ENCODE data around the gene GNAT1. TPM values are rescaled to one million over a fixed set of nuclear protein-coding genes. Genes with fewer than 3 reads are reported as not detected.
A peak's percentile ranks its signal among the peaks of the same experiment; 100 is the strongest.

Gene GNAT1
- total RNA-seq, 1 experiment from 2014 or later, result not detected

GRCh38 chr3:50233176-50233575 is 41.8 kb downstream of the GNAT1 start:
- TF ChIP-seq CTCF (IDR thresholded peaks at IDR 0.05; ENCODE audit: unreplicated experiment), result no peak
- no peak for DNase-seq (ENCODE audit: unreplicated experiment)
- Mint-ChIP-seq H3K4me1 (ENCODE audit: insufficient read depth, unreplicated experiment) (peaks cover 32% of the 10 kb centered on the region), H3K27me3 (ENCODE audit: insufficient read depth, unreplicated experiment) (no peaks in the 10 kb centered on the region), H3K36me3 (ENCODE audit: insufficient read depth, unreplicated experiment) (peaks cover 6% of the 10 kb centered on the region), H3K4me3 (ENCODE audit: unreplicated experiment) (peak overlapping the region; percentile 21), H3K9me3 (ENCODE audit: unreplicated experiment) (no peaks in the 10 kb centered on the region), H3K27ac (ENCODE audit: low read depth, unreplicated experiment) (peak overlapping the region; percentile 20)
- no TSS peak for BruUV-seq (replicated peaks)
- ChIA-PET CTCF (interaction anchor here (0.7 to 2.1 kb wide), 4 partner anchors 11 to 66 kb away, joined by 3 to 16 read pairs (median 4); partner anchors contain the start of genes HYAL3 and NAA80), POLR2A (interaction anchor here (1.4 to 1.8 kb wide), 2 partner anchors 13 to 59 kb away, joined by 4 to 5 read pairs; partner anchors contain the start of gene IFRD2)
- intact Hi-C loops (cut with micrococcal nuclease), result no loop called here

GRCh38 chr3:50235716-50236483 is 44.5 kb downstream of the GNAT1 start, which contains the start of gene GNAI2:
TSS of gene GNAI2 (plus strand) at chr3:50236204. CDS start at chr3:50236336, 132 bp downstream.
- intact Hi-C loops (cut with micrococcal nuclease), result loop anchor here (1.0 kb wide), 1 partner anchor 10 kb away; no protein-coding TSS in a partner anchor
- BruUV-seq (replicated peaks), result no TSS peak
- H3K9me3 Mint-ChIP-seq (ENCODE audit: unreplicated experiment), result no peaks in the 10 kb centered on the region
- DNase-seq (ENCODE audit: unreplicated experiment), result peak; percentile 99
- H3K27ac Mint-ChIP-seq (ENCODE audit: low read depth, unreplicated experiment), result peak within 1 kb of the TSS; percentile 83
- ChIA-PET POLR2A (interaction anchor here (0.6 to 4.8 kb wide), 28 partner anchors 9 to 1388 kb away, joined by 3 to 102 read pairs (median 4); partner anchors contain the start of genes GMPPB, HYAL3, IFRD2 and NAA80), CTCF (interaction anchor here (0.6 to 4.3 kb wide), 6 partner anchors 8 to 38 kb away, joined by 3 to 36 read pairs (median 6); no protein-coding TSS in a partner anchor)
- no peaks in the 10 kb centered on the region for H3K27me3 Mint-ChIP-seq (ENCODE audit: insufficient read depth, unreplicated experiment)
- TF ChIP-seq CTCF (IDR thresholded peaks at IDR 0.05; ENCODE audit: unreplicated experiment), result no peak
- peak within 1 kb of the TSS; percentile 98 for H3K4me3 Mint-ChIP-seq (ENCODE audit: unreplicated experiment)
- peaks cover 46% of the 10 kb centered on the region for H3K4me1 Mint-ChIP-seq (ENCODE audit: insufficient read depth, unreplicated experiment)
- peaks cover 19% of the 10 kb centered on the region for H3K36me3 Mint-ChIP-seq (ENCODE audit: insufficient read depth, unreplicated experiment)

GRCh38 chr3:50236484-50237132 is 45.2 kb downstream of the GNAT1 start:
- ChIA-PET POLR2A (interaction anchor here (0.6 to 4.8 kb wide), 14 partner anchors 10 to 116 kb away, joined by 3 to 102 read pairs (median 4); partner anchors contain the start of genes HYAL3, IFRD2, NAA80 and TUSC2), CTCF (interaction anchor here (1.0 to 4.3 kb wide), 3 partner anchors 9 to 12 kb away, joined by 6 to 36 read pairs (median 30); no protein-coding TSS in a partner anchor)
- no peaks in the 10 kb centered on the region for H3K27me3 Mint-ChIP-seq (ENCODE audit: insufficient read depth, unreplicated experiment)
- peak overlapping the region; percentile 98 for H3K4me3 Mint-ChIP-seq (ENCODE audit: unreplicated experiment)
- DNase-seq (ENCODE audit: unreplicated experiment), result no peak
- H3K27ac Mint-ChIP-seq (ENCODE audit: low read depth, unreplicated experiment), result peak overlapping the region; percentile 83
- peaks cover 14% of the 10 kb centered on the region for H3K36me3 Mint-ChIP-seq (ENCODE audit: insufficient read depth, unreplicated experiment)
- no peak for TF ChIP-seq CTCF (IDR thresholded peaks at IDR 0.05; ENCODE audit: unreplicated experiment)
- BruUV-seq (replicated peaks), result TSS peak; percentile 48
- no peaks in the 10 kb centered on the region for H3K9me3 Mint-ChIP-seq (ENCODE audit: unreplicated experiment)
- peaks cover 48% of the 10 kb centered on the region for H3K4me1 Mint-ChIP-seq (ENCODE audit: insufficient read depth, unreplicated experiment)
- intact Hi-C loops (cut with micrococcal nuclease), result loop anchor here (1.0 kb wide), 1 partner anchor 10 kb away; no protein-coding TSS in a partner anchor
